Karpas-422 (cell line): ENCODE measurements around the gene GGNBP2. TPM values are rescaled to one million over a fixed set of nuclear protein-coding genes. Genes with fewer than 3 reads are reported as not detected.

Experiments used
- DNase-seq: peaks from one replicate; pipeline ENCODE4 v3.0.0-alpha.2; 2015
- H2AFZ ChIP-seq: fragments of 200-600 bp; sonication (generic); 2 replicates; pipeline ENCODE4 v1.6.1; 2014; ENCODE audit warnings: antibody characterized with exemption, low read length, mixed read lengths
- H3K27ac ChIP-seq: fragments of 200-600 bp; sonication (generic); 2 replicates; pipeline ENCODE4 v1.5.1; 2014; ENCODE audit warnings: mild to moderate bottlenecking, low read length, moderate library complexity
- H3K27me3 ChIP-seq: fragments of 200-600 bp; sonication (generic); 2 replicates; pipeline ENCODE4 v1.6.1; 2014; ENCODE audit warnings: low read length, mixed read lengths
- H3K36me3 ChIP-seq: fragments of 200-600 bp; sonication (generic); 2 replicates; pipeline ENCODE4 v1.6.1; 2014; ENCODE audit warnings: low read length, mixed read lengths; ENCODE audit not compliant: insufficient read depth
- H3K4me1 ChIP-seq: fragments of 200-600 bp; sonication (generic); 2 replicates; pipeline ENCODE4 v1.6.1; 2014; ENCODE audit warnings: mild to moderate bottlenecking, low read length, mixed read lengths
- H3K4me2 ChIP-seq: fragments of 200-600 bp; sonication (generic); 2 replicates; pipeline ENCODE4 v1.6.1; 2014; ENCODE audit warnings: low read length, low read depth, mild to moderate bottlenecking; ENCODE audit not compliant: poor library complexity, severe bottlenecking
- H3K4me3 ChIP-seq: fragments of 200-600 bp; sonication (generic); 2 replicates; pipeline ENCODE4 v1.5.1; 2014; ENCODE audit warnings: mild to moderate bottlenecking, antibody characterized with exemption, low read length, mixed read lengths
- H3K79me2 ChIP-seq: fragments of 200-600 bp; sonication (generic); 2 replicates; pipeline ENCODE4 v1.6.1; 2014; ENCODE audit warnings: mild to moderate bottlenecking, low read length, mixed read lengths
- H3K9ac ChIP-seq: fragments of 200-600 bp; sonication (generic); 2 replicates; pipeline ENCODE4 v1.6.0; 2014; ENCODE audit warnings: low read length
- H3K9me2 ChIP-seq: fragments of 200-600 bp; sonication (generic), shearing (Covaris generic); replicated peaks from 2 replicates; pipeline ENCODE4 v1.6.0; 2014; ENCODE audit warnings: mild to moderate bottlenecking, low read length, moderate library complexity; ENCODE audit not compliant: insufficient read depth
- H3K9me3 ChIP-seq: fragments of 300-700, 200-600 bp; sonication (generic); 2 replicates; pipeline ENCODE4 v1.6.1; 2014; ENCODE audit warnings: low read length, mixed read lengths
- H4K20me1 ChIP-seq: fragments of 200-600 bp; sonication (generic); 2 replicates; pipeline ENCODE4 v1.6.1; 2014; ENCODE audit warnings: mild to moderate bottlenecking, antibody characterized with exemption, low read length, low read depth; ENCODE audit not compliant: insufficient read depth
- total RNA-seq: library from RNA; depleted of rRNA; stranded (reverse); fragments of >200 nt; shearing (Covaris generic); gene quantifications from 2 replicates; pipeline ENCODE4 v1.2.3, GENCODE V29; 2014; ENCODE audit warnings: low replicate concordance

Gene GGNBP2
- total RNA-seq, 1 experiment from 2014 or later, result 49.5 TPM

- peak; percentile 48 for DNase-seq
- Histone ChIP-seq H3K9me3 (no peaks in the 10 kb centered on the region), H3K36me3 (peaks cover 37% of the 10 kb centered on the region), H3K9ac (0 out of 2 replicates have a peak overlapping the region, but pooled peaks have one; percentile 8), H3K27ac (peak overlapping the region; percentile 54), H3K4me3 (no peak overlapping the region), H3K79me2 (peaks cover 36% of the 10 kb centered on the region), H2AFZ (no peak overlapping the region), H3K4me1 (peaks cover 40% of the 10 kb centered on the region), H4K20me1 (no peaks in the 10 kb centered on the region), H3K4me2 (peak overlapping the region; percentile 3), H3K27me3 (no peaks in the 10 kb centered on the region), H3K9me2 (no peaks in the 10 kb centered on the region)
Measured at GRCh38 chr17:36590082-36590481, 45.4 kb downstream of the GGNBP2 start.

- H4K20me1 ChIP-seq, result no peaks in the 10 kb centered on the region
- no peaks in the 10 kb centered on the region for H3K27me3 ChIP-seq
- peaks cover 33% of the 10 kb centered on the region for H3K79me2 ChIP-seq
- no peak within 1 kb of the TSS; the same call in 1 of the 2 replicates for H2AFZ ChIP-seq
- DNase-seq, result peak; percentile 89
- peak within 1 kb of the TSS; percentile 95 for H3K9ac ChIP-seq
- H3K9me2 ChIP-seq, result no peaks in the 10 kb centered on the region
- H3K27ac ChIP-seq, result peak within 1 kb of the TSS; percentile 54
- peak within 1 kb of the TSS; percentile 96 for H3K4me2 ChIP-seq
- peak within 1 kb of the TSS; percentile 96 for H3K4me3 ChIP-seq
- no peaks in the 10 kb centered on the region for H3K9me3 ChIP-seq
- peaks cover 40% of the 10 kb centered on the region for H3K4me1 ChIP-seq
- H3K36me3 ChIP-seq, result peaks cover 24% of the 10 kb centered on the region; the same call in 1 of the 2 replicates
Measured at GRCh38 chr17:36591434-36592315, 47.0 kb downstream of the GGNBP2 start, which contains the start of gene DHRS11. TSS of gene DHRS11 (plus strand) at chr17:36591879. CDS start at chr17:36592010, 131 bp downstream.

- peak; percentile 63 for DNase-seq
- Histone ChIP-seq H3K4me1 (peaks cover 40% of the 10 kb centered on the region), H3K27me3 (no peaks in the 10 kb centered on the region), H3K9ac (peak overlapping the region; percentile 95), H3K27ac (peak overlapping the region; percentile 44; the same call in 1 of the 2 replicates), H4K20me1 (no peaks in the 10 kb centered on the region), H2AFZ (no peak overlapping the region; the same call in 1 of the 2 replicates), H3K79me2 (peaks cover 33% of the 10 kb centered on the region), H3K4me3 (peak overlapping the region; percentile 96), H3K9me3 (no peaks in the 10 kb centered on the region), H3K36me3 (peaks cover 19% of the 10 kb centered on the region; the same call in 1 of the 2 replicates), H3K4me2 (peak overlapping the region; percentile 96), H3K9me2 (no peaks in the 10 kb centered on the region)
Measured at GRCh38 chr17:36592316-36592715, 47.6 kb downstream of the GGNBP2 start.

DNA sequence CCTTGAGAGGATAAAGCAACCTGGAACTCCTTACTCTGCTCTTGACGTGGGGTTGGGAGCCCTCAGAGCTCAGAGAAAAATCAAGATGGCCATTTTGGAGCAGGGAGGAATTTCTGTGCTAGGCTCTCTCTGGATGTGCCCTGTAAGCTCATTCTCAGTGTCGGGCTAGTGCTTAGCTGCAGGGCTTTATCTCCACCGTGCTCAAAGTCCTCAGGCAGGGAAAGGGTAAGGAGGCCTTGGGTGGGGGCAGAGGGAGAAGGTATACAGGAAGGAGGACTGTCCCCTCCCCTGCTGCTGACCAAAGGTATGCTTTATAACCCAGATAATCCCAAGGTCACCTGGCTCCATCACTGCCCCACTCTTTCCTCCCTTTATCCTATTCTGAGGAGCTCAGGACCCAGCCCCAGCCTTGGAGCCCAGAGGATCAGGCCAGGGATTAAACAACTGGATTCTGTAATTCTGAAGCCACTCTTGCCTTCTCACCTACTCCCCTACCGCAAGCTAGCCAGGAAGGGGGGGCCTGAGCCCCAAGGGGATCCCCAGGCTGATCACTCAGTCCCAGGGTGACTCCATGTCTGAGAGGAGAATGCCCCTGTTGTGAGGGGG is 48.1 kb downstream of the GGNBP2 start:
- Histone ChIP-seq H2AFZ (no peak overlapping the region), H3K79me2 (peaks cover 33% of the 10 kb centered on the region), H3K27me3 (no peaks in the 10 kb centered on the region), H3K36me3 (peaks cover 16% of the 10 kb centered on the region; the same call in 1 of the 2 replicates), H3K9me3 (no peaks in the 10 kb centered on the region), H3K4me2 (peak overlapping the region; percentile 96), H3K9ac (peak overlapping the region; percentile 95), H3K9me2 (no peaks in the 10 kb centered on the region), H3K4me3 (peak overlapping the region; percentile 96), H3K27ac (no peak overlapping the region), H3K4me1 (peaks cover 40% of the 10 kb centered on the region), H4K20me1 (no peaks in the 10 kb centered on the region)
- DNase-seq, result no peak

- H3K9me3 ChIP-seq, result no peaks in the 10 kb centered on the region
- no peaks in the 10 kb centered on the region for H3K27me3 ChIP-seq
- H3K4me2 ChIP-seq, result peak overlapping the region; percentile 96
- H3K79me2 ChIP-seq, result peaks cover 33% of the 10 kb centered on the region
- no peaks in the 10 kb centered on the region for H3K9me2 ChIP-seq
- peaks cover 11% of the 10 kb centered on the region; the same call in 1 of the 2 replicates for H3K36me3 ChIP-seq
- DNase-seq, result no peak
- no peak overlapping the region for H2AFZ ChIP-seq
- H3K9ac ChIP-seq, result peak overlapping the region; percentile 95; the same call in 1 of the 2 replicates
- H3K27ac ChIP-seq, result no peak overlapping the region
- no peaks in the 10 kb centered on the region for H4K20me1 ChIP-seq
- H3K4me1 ChIP-seq, result peaks cover 40% of the 10 kb centered on the region
- H3K4me3 ChIP-seq, result no peak overlapping the region; the same call in 1 of the 2 replicates
Measured at GRCh38 chr17:36593656-36594316, 49.1 kb downstream of the GGNBP2 start.

- peaks cover 33% of the 10 kb centered on the region for H3K79me2 ChIP-seq
- no peak for DNase-seq
Measured at GRCh38 chr17:36594626-36595401, 50.1 kb downstream of the GGNBP2 start.

GRCh38 chr17:36597226-36597625 is 52.5 kb downstream of the GGNBP2 start:
- Histone ChIP-seq H3K9me2 (no peaks in the 10 kb centered on the region), H3K36me3 (no peaks in the 10 kb centered on the region), H3K79me2 (peaks cover 36% of the 10 kb centered on the region), H3K4me3 (no peak overlapping the region), H3K4me1 (peaks cover 33% of the 10 kb centered on the region), H2AFZ (no peak overlapping the region), H3K27me3 (no peaks in the 10 kb centered on the region), H3K27ac (no peak overlapping the region), H3K4me2 (no peak overlapping the region), H4K20me1 (no peaks in the 10 kb centered on the region), H3K9me3 (no peaks in the 10 kb centered on the region), H3K9ac (no peak overlapping the region)
- no peak for DNase-seq

More at GRCh38 chr17:36594626-36595401, 50.1 kb downstream of the GGNBP2 start:
- no peaks in the 10 kb centered on the region for H3K9me3 ChIP-seq
- no peak overlapping the region for H3K9ac ChIP-seq
- no peak overlapping the region for H2AFZ ChIP-seq
- peaks cover 35% of the 10 kb centered on the region for H3K4me1 ChIP-seq
- H4K20me1 ChIP-seq, result no peaks in the 10 kb centered on the region
- no peaks in the 10 kb centered on the region for H3K9me2 ChIP-seq
- no peaks in the 10 kb centered on the region for H3K27me3 ChIP-seq
- no peak overlapping the region for H3K27ac ChIP-seq
- no peak overlapping the region for H3K4me3 ChIP-seq
- no peak overlapping the region for H3K4me2 ChIP-seq
- H3K36me3 ChIP-seq, result peaks cover 4% of the 10 kb centered on the region; the same call in 1 of the 2 replicates
